Small intestine (tissue), 7 donors: Measurements from ENCODE around the gene OTUD7B. TPM values are rescaled to one million over a fixed set of nuclear protein-coding genes. Genes with fewer than 3 reads are reported as not detected.

Experiments
- DNase-seq, 2 donors: peaks; one replicate each; pipeline versions ENCODE4 v3.0.0 to v3.0.0-alpha.2; 2013
- FAIRE-seq: peaks from 2 replicates; lab custom pipeline; 2012; peaks lifted over from hg19 to GRCh38; lab: Jason Lieb, UNC
- H3K27ac ChIP-seq, 3 donors: one replicate each; pipeline ENCODE4 v1.5.1; 2013; ENCODE audit warnings: low read length in 2 of 3, mild to moderate bottlenecking in 2 of 3, control low read depth in 1 of 3, inconsistent platforms in 1 of 3, low read depth in 1 of 3, moderate library complexity in 1 of 3
- H3K27me3 ChIP-seq, 3 donors: one replicate each; pipeline ENCODE4 v1.6.1; 2013; ENCODE audit warnings: low read length in 3 of 3, inconsistent platforms in 1 of 3; ENCODE audit not compliant: control insufficient read depth in 3 of 3, insufficient read depth in 3 of 3
- H3K36me3 ChIP-seq, 3 donors: one replicate each; pipeline ENCODE4 v1.6.1; 2013; ENCODE audit warnings: low read length in 3 of 3, inconsistent platforms in 1 of 3, low read depth in 1 of 3, mild to moderate bottlenecking in 1 of 3, moderate library complexity in 1 of 3; ENCODE audit not compliant: control insufficient read depth in 3 of 3, insufficient read depth in 2 of 3
- H3K4me1 ChIP-seq, 3 donors: one replicate each; pipeline ENCODE4 v1.6.1; 2013; ENCODE audit warnings: low read length in 2 of 3, inconsistent platforms in 1 of 3, low read depth in 1 of 3, mild to moderate bottlenecking in 1 of 3, moderate library complexity in 1 of 3; ENCODE audit not compliant: control insufficient read depth in 3 of 3, insufficient read depth in 2 of 3
- H3K4me3 ChIP-seq, 3 donors: one replicate each; pipeline ENCODE4 v1.5.1; 2013; ENCODE audit warnings: low read length in 3 of 3, control low read depth in 1 of 3, inconsistent platforms in 1 of 3, low read depth in 1 of 3, mild to moderate bottlenecking in 1 of 3, moderate library complexity in 1 of 3
- H3K9me3 ChIP-seq, 2 donors: one replicate each; pipeline ENCODE4 v1.6.1; 2013; ENCODE audit warnings: low read depth in 1 of 2, low read length in 1 of 2; ENCODE audit not compliant: control insufficient read depth in 2 of 2, insufficient read depth in 1 of 2
- WGBS, 3 donors: extraction: QIAGEN DNeasy Blood & Tissue Kit; methylation state at CpG; one replicate each; pipeline ENCODE4 v1.1.7; 2013; 5-methylcytosine and 5-hydroxymethylcytosine counted together
- polyA plus RNA-seq, 4 donors: library from polyadenylated mRNA; stranded (reverse) in 3 of 4; unstranded in 1 of 4; fragments of 200-250 nt in 3 of 4; fragments of 120-200 nt in 1 of 4; gene quantifications; one replicate each; pipeline versions ENCODE4 v1.2.1 to v1.2.3, GENCODE V29; 2013
- donor health status: healthy with polysubstance abuse.
- donor health status: control.
- donor health status: control.
- donor health status: Bipolar disorder and iron deficiency.
- donor health status: healthy.

OTUD7B gene
- polyA plus RNA-seq, 4 donors, result 5.1 to 16.8 (median 6.2) TPM

- Histone ChIP-seq H3K4me3 (no peak overlapping the region), H3K9me3 (no peaks in the 10 kb centered on the region), H3K27me3 (no peaks in the 10 kb centered on the region), H3K4me1 (peaks cover 2 to 33% (median 4%) of the 10 kb centered on the region in 3 donors), H3K36me3 (no peaks in the 10 kb centered on the region), H3K27ac (peak overlapping the region in 1 of 3 donors; percentile 4)
- 80 to 90% (median 89%) methylated on average over 1 of the region's 1 CpG for WGBS, 3 donors
- FAIRE-seq (no peak), DNase-seq (no peak)
These were observed 2.1 kb upstream of the OTUD7B start for GRCh38 chr1:150012611-150013010.

GRCh38 chr1:150009604-150010392 lies 728 bp downstream of the OTUD7B start:
- Histone ChIP-seq H3K9me3 (no peaks in the 10 kb centered on the region), H3K27me3 (no peaks in the 10 kb centered on the region), H3K4me1 (peaks cover 2 to 27% (median 4%) of the 10 kb centered on the region in 3 donors), H3K36me3 (peaks cover 0 to 1% (median 0%) of the 10 kb centered on the region in 3 donors), H3K27ac (peak overlapping the region; percentile 87 to 98 (median 93)), H3K4me3 (peak overlapping the region; percentile 69 to 97 (median 85))
- FAIRE-seq, result no peak
- DNase-seq, result peak; percentile 48 to 68
- WGBS, 3 donors, result 1% methylated on average over 28 to 29 of the region's 29 CpGs

- Histone ChIP-seq H3K4me3 (peak overlapping the region in 2 of 3 donors; percentile 85 to 97), H3K36me3 (peaks cover 3 to 8% (median 4%) of the 10 kb centered on the region in 3 donors), H3K27ac (peak overlapping the region in 1 of 3 donors; percentile 98), H3K27me3 (no peaks in the 10 kb centered on the region), H3K9me3 (no peaks in the 10 kb centered on the region), H3K4me1 (peaks cover 2 to 27% (median 4%) of the 10 kb centered on the region in 3 donors)
- DNase-seq (peak; percentile 14 to 27), FAIRE-seq (no peak)
- WGBS, 3 donors, result 24 to 48% (median 44%) methylated on average over 6 of the region's 6 CpGs
These were observed 1.8 kb downstream of the OTUD7B start for GRCh38 chr1:150008699-150009098.

GRCh38 chr1:150006881-150007421 lies 3.6 kb downstream of the OTUD7B start:
- no peak for DNase-seq
- Histone ChIP-seq H3K27me3 (no peaks in the 10 kb centered on the region), H3K4me3 (no peak overlapping the region), H3K27ac (no peak overlapping the region), H3K9me3 (no peaks in the 10 kb centered on the region), H3K36me3 (peaks cover 3 to 12% (median 4%) of the 10 kb centered on the region in 3 donors), H3K4me1 (peaks cover 2 to 15% (median 4%) of the 10 kb centered on the region in 3 donors)
- WGBS, 3 donors, result 88 to 90% (median 90%) methylated on average over 4 of the region's 4 CpGs
- FAIRE-seq, result no peak

- DNase-seq (no peak), FAIRE-seq (no peak)
- 19 to 62% (median 50%) methylated on average over 2 of the region's 2 CpGs for WGBS, 3 donors
- H3K27ac ChIP-seq, result no peak overlapping the region
- H3K9me3 ChIP-seq, result no peaks in the 10 kb centered on the region
- peaks cover 2 to 5% (median 4%) of the 10 kb centered on the region in 3 donors for H3K4me1 ChIP-seq
- no peak overlapping the region for H3K4me3 ChIP-seq
- H3K27me3 ChIP-seq, result no peaks in the 10 kb centered on the region
- peaks cover 3 to 13% (median 4%) of the 10 kb centered on the region in 3 donors for H3K36me3 ChIP-seq
These were observed 4.9 kb downstream of the OTUD7B start for GRCh38 chr1:150005606-150006005.

GRCh38 chr1:150003801-150004200 lies 6.7 kb downstream of the OTUD7B start:
- 86 to 97% (median 88%) methylated on average over 3 of the region's 3 CpGs for WGBS, 3 donors
- FAIRE-seq (no peak), DNase-seq (no peak)
- H3K27me3 ChIP-seq, result no peaks in the 10 kb centered on the region
- H3K4me1 ChIP-seq, result peaks cover 2 to 5% (median 4%) of the 10 kb centered on the region in 3 donors
- H3K4me3 ChIP-seq, result no peak overlapping the region
- peaks cover 4 to 19% (median 5%) of the 10 kb centered on the region in 3 donors for H3K36me3 ChIP-seq
- no peak overlapping the region for H3K27ac ChIP-seq
- H3K9me3 ChIP-seq, result no peaks in the 10 kb centered on the region

- FAIRE-seq, result no peak
- Histone ChIP-seq H3K4me3 (no peak overlapping the region), H3K4me1 (no peaks in the 10 kb centered on the region), H3K27ac (no peak overlapping the region), H3K27me3 (no peaks in the 10 kb centered on the region), H3K36me3 (peaks cover 4 to 19% (median 5%) of the 10 kb centered on the region in 3 donors), H3K9me3 (no peaks in the 10 kb centered on the region)
- DNase-seq, result no peak
- 84 to 91% (median 84%) methylated on average over 2 of the region's 2 CpGs for WGBS, 3 donors
These were observed 8.3 kb downstream of the OTUD7B start for GRCh38 chr1:150002217-150002616.

- no peak overlapping the region for H3K27ac ChIP-seq
- FAIRE-seq, result no peak
These were observed 9.1 kb downstream of the OTUD7B start for GRCh38 chr1:150001415-150001814.

More at GRCh38 chr1:150001415-150001814, 9.1 kb downstream of the OTUD7B start:
- no peak for DNase-seq
- Histone ChIP-seq H3K4me3 (no peak overlapping the region), H3K4me1 (peaks cover 0 to 2% (median 0%) of the 10 kb centered on the region in 3 donors), H3K36me3 (peaks cover 4 to 19% (median 5%) of the 10 kb centered on the region in 3 donors), H3K9me3 (no peaks in the 10 kb centered on the region), H3K27me3 (no peaks in the 10 kb centered on the region)
- 89 to 100% (median 96%) methylated on average over 1 of the region's 1 CpG for WGBS, 3 donors
